B cell (primary cell): ENCODE measurements around the gene BSDC1.

ENCODE experiments used
- EZH2 ChIP-seq: IDR thresholded peaks from 2 replicates; pipeline ENCODE4 v1.6.1; 2012; ENCODE audit warnings: borderline replicate concordance, low read depth, mild to moderate bottlenecking, moderate library complexity, low read length; ENCODE audit not compliant: insufficient read depth, poor library complexity, severe bottlenecking
- TF ChIP-seq, protein P1 (sequence below): fragments of 200-600 bp; IDR thresholded peaks from one replicate; pipeline ENCODE4 v1.8.0; 2022; ENCODE audit warnings: antibody characterized with exemption, mild to moderate bottlenecking

DNA sequence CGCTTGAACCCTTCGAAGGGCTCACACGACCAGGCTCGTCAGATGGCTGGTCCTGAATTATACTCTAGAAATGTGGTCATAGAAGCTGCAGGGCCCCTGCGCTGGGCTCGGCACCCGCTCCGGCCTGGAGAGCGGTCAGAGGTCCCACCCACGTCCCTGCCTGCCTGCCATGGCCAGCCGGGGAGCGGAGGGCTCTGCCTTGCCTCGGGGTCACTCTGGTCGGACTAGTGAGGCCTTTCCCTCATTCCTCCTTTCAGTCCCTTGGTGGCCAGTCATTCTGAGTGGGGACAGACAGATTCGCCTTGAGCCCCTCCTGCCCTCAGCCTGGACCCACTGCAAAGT is 57.7 kb downstream of the BSDC1 start:
- TF ChIP-seq, protein P1, sequence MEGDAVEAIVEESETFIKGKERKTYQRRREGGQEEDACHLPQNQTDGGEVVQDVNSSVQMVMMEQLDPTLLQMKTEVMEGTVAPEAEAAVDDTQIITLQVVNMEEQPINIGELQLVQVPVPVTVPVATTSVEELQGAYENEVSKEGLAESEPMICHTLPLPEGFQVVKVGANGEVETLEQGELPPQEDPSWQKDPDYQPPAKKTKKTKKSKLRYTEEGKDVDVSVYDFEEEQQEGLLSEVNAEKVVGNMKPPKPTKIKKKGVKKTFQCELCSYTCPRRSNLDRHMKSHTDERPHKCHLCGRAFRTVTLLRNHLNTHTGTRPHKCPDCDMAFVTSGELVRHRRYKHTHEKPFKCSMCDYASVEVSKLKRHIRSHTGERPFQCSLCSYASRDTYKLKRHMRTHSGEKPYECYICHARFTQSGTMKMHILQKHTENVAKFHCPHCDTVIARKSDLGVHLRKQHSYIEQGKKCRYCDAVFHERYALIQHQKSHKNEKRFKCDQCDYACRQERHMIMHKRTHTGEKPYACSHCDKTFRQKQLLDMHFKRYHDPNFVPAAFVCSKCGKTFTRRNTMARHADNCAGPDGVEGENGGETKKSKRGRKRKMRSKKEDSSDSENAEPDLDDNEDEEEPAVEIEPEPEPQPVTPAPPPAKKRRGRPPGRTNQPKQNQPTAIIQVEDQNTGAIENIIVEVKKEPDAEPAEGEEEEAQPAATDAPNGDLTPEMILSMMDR, result no peak
- no peak for TF ChIP-seq EZH2
